GM06990 (cell line): ENCODE results near the gene CD9.

Experiments used
- DNase-seq: peaks from one replicate; pipeline ENCODE4 v3.0.0-alpha.2; 2011; ENCODE audit not compliant: insufficient read length; ENCODE audit errors: extremely low read depth
- H3K27me3 ChIP-seq: replicated peaks from 2 replicates; pipeline ENCODE4 v1.6.0; 2011; ENCODE audit warnings: low read length; ENCODE audit not compliant: control insufficient read depth, insufficient read depth
- H3K36me3 ChIP-seq: 2 replicates; pipeline ENCODE4 v1.5.1; 2011; ENCODE audit warnings: low read length; ENCODE audit not compliant: control insufficient read depth, insufficient read depth
- H3K4me3 ChIP-seq: replicated peaks from 2 replicates; pipeline ENCODE4 v1.5.1; 2011; ENCODE audit warnings: low read depth, mild to moderate bottlenecking, control low read depth, low read length
- CTCF ChIP-seq: IDR thresholded peaks from 2 replicates; pipeline ENCODE4 v1.5.1; 2011; ENCODE audit warnings: low read length, control low read depth, mild to moderate bottlenecking, inconsistent platforms; ENCODE audit not compliant: insufficient read depth, poor library complexity, severe bottlenecking

Gene CD9

GRCh38 chr12:6278439-6279255 lies 78.4 kb downstream of the CD9 start:
- peak; percentile 36 for TF ChIP-seq CTCF
- Histone ChIP-seq H3K36me3 (no peaks in the 10 kb centered on the region), H3K4me3 (peak overlapping the region; percentile 53), H3K27me3 (peaks cover 7% of the 10 kb centered on the region)
- DNase-seq, result peak; percentile 79

GRCh38 chr12:6279256-6279628 lies 79.0 kb downstream of the CD9 start:
- H3K4me3 ChIP-seq, result no peak overlapping the region
- H3K36me3 ChIP-seq, result no peaks in the 10 kb centered on the region
- DNase-seq, result no peak
- peaks cover 6% of the 10 kb centered on the region; the same call in 1 of the 2 replicates for H3K27me3 ChIP-seq
- no peak for TF ChIP-seq CTCF

- Histone ChIP-seq H3K27me3 (peaks cover 6% of the 10 kb centered on the region; the same call in 1 of the 2 replicates), H3K4me3 (no peak overlapping the region), H3K36me3 (no peaks in the 10 kb centered on the region)
- no peak for DNase-seq
- no peak for TF ChIP-seq CTCF
These were observed 79.4 kb downstream of the CD9 start for GRCh38 chr12:6279631-6280030.

GRCh38 chr12:6280053-6280469 lies 79.9 kb downstream of the CD9 start:
- no peak for DNase-seq
- Histone ChIP-seq H3K4me3 (no peak overlapping the region), H3K27me3 (peaks cover 4% of the 10 kb centered on the region; the same call in 1 of the 2 replicates), H3K36me3 (no peaks in the 10 kb centered on the region)
- no peak for TF ChIP-seq CTCF

- Histone ChIP-seq H3K4me3 (no peak overlapping the region), H3K36me3 (no peaks in the 10 kb centered on the region), H3K27me3 (peaks cover 2% of the 10 kb centered on the region; the same call in 1 of the 2 replicates)
- no peak for TF ChIP-seq CTCF
- DNase-seq, result no peak
These were observed 80.5 kb downstream of the CD9 start for GRCh38 chr12:6280672-6281071.
